ELF-1 (cell line): ENCODE measurements around the gene KIF12.
"Not testable (repeated sequence)": the region's sequence is repeated elsewhere in the genome, so short reads cannot be mapped to it uniquely, and the experiment has no call there.

Experiments
- DNase-seq: peaks from one replicate; pipeline ENCODE4 v3.0.0-alpha.2; 2016; ENCODE audit warnings: low read depth, low spot score

The KIF12 gene

GRCh38 chr9:114085387-114085789, 13.7 kb downstream of the KIF12 start:
- DNase-seq, result no peak

- no peak for DNase-seq
Observed at GRCh38 chr9:114084282-114085073, 14.6 kb downstream of the KIF12 start.

GRCh38 chr9:114083666-114084065, 15.4 kb downstream of the KIF12 start:
- DNase-seq, result no peak

- not testable (repeated sequence) for DNase-seq
Observed at GRCh38 chr9:114082763-114083412, 16.2 kb downstream of the KIF12 start.

- DNase-seq, result peak; percentile 88
Observed at GRCh38 chr9:114082017-114082762, 16.9 kb downstream of the KIF12 start.

GRCh38 chr9:114081441-114082016, 17.6 kb downstream of the KIF12 start:
- DNase-seq, result no peak

GRCh38 chr9:114080773-114081440, 18.2 kb downstream of the KIF12 start:
- DNase-seq, result no peak

- no peak for DNase-seq
Observed at GRCh38 chr9:114080195-114080772, 18.8 kb downstream of the KIF12 start.

- no peak for DNase-seq
Observed at GRCh38 chr9:114078781-114079156, 20.3 kb downstream of the KIF12 start.

- no peak for DNase-seq
Observed at GRCh38 chr9:114078021-114078780, 20.9 kb downstream of the KIF12 start, which contains the start of gene AMBP. AMBP (minus strand) TSS chr9:114078300; CDS start chr9:114078209, 91 bp downstream.

- no peak for DNase-seq
Observed at GRCh38 chr9:114077162-114077837, 21.8 kb downstream of the KIF12 start.

- no peak for DNase-seq
Observed at GRCh38 chr9:114076237-114077161, 22.6 kb downstream of the KIF12 start.

- DNase-seq, result no peak
Observed at GRCh38 chr9:114075602-114076001, 23.5 kb downstream of the KIF12 start.

GRCh38 chr9:114072184-114073140, 26.6 kb downstream of the KIF12 start:
- DNase-seq, result no peak

- DNase-seq, result no peak
Observed at GRCh38 chr9:114071197-114071795, 27.8 kb downstream of the KIF12 start.

- no peak for DNase-seq
Observed at GRCh38 chr9:114070188-114071103, 28.6 kb downstream of the KIF12 start.
